Measurements from ENCODE around the gene POM121.
"Not testable (repeated sequence)": the region's sequence is repeated elsewhere in the genome, so short reads cannot be mapped to it uniquely, and the experiment has no call there.

GRCh38 chr7:72911395-72911794 lies 13.5 kb upstream of the POM121 start:
- not testable (repeated sequence) for TF ChIP-seq CTCF (conservative IDR thresholded peaks at IDR 0.05; ENCODE audit: low read depth in 2 of 2); REST (IDR thresholded peaks at IDR 0.05; ENCODE audit: unreplicated experiment); POLR2AphosphoS5 (IDR thresholded peaks at IDR 0.05; ENCODE audit: low read depth); CREB1 (CRISPR knock-in tag; IDR thresholded peaks at IDR 0.05; ENCODE audit: low read depth); EZH2 (IDR thresholded peaks at IDR 0.05; ENCODE audit: low read depth, unreplicated experiment); STAT1 (IDR thresholded peaks at IDR 0.05; ENCODE audit: unreplicated experiment); JUNB (IDR thresholded peaks at IDR 0.05; ENCODE audit: unreplicated experiment); EZH2phosphoT487 (IDR thresholded peaks at IDR 0.05; ENCODE audit: unreplicated experiment); ZNF331 (CRISPR knock-in tag; IDR thresholded peaks at IDR 0.05; ENCODE audit: low read depth); ETS1 (IDR thresholded peaks at IDR 0.05); ZNF462 (CRISPR knock-in tag; IDR thresholded peaks at IDR 0.05); NANOG (IDR thresholded peaks at IDR 0.05; ENCODE audit: borderline replicate concordance); ZNF114 (CRISPR knock-in tag; IDR thresholded peaks at IDR 0.05)
